B cell (primary cell): ENCODE measurements around the gene COPZ1.

ENCODE experiments used
- CTCF ChIP-seq: fragments of 200-600 bp; IDR thresholded peaks from one replicate; pipeline ENCODE4 v1.8.0; 2022; ENCODE audit warnings: antibody characterized with exemption, mild to moderate bottlenecking
- EZH2 ChIP-seq: IDR thresholded peaks from 2 replicates; pipeline ENCODE4 v1.6.1; 2012; ENCODE audit warnings: borderline replicate concordance, low read depth, mild to moderate bottlenecking, moderate library complexity, low read length; ENCODE audit not compliant: insufficient read depth, poor library complexity, severe bottlenecking

DNA sequence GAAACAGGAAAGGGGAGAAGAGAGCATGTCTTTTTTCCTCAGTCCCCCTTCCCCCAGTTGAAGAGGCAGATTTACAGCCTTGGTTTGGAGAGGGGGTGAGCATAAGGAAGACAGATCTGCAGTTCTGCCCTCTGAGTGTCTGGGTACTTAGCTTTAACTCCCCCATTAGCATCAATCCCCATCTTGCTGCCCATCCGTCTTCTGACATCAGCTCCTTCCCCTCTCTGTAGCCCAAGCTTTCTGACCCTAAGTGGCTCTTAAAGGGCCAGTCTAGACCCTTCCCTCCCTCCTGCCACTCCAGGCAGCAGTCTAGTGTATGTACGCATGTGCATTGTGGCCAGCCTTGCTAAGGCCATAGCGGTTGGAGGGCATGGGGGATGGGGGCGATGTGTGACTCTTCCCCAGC is 32.0 kb downstream of the COPZ1 start:
- TF ChIP-seq CTCF = no peak
- TF ChIP-seq EZH2 = no peak
